ENCODE measurements around the gene HRH2.
"Not testable (repeated sequence)": the region's sequence is repeated elsewhere in the genome, so short reads cannot be mapped to it uniquely, and the experiment has no call there.

The HRH2 gene

GRCh38 chr5:175717837-175718236 is 60.0 kb downstream of the HRH2 start:
- DNase-seq, result no peak

GRCh38 chr5:175718401-175719108 is 60.7 kb downstream of the HRH2 start:
- DNase-seq, result peak; percentile 24

- not testable (repeated sequence) for DNase-seq
Measured at GRCh38 chr5:175719109-175719432, 61.2 kb downstream of the HRH2 start.

GRCh38 chr5:175724314-175725275 is 66.7 kb downstream of the HRH2 start:
- DNase-seq, result no peak

- DNase-seq, result no peak
Measured at GRCh38 chr5:175728316-175728715, 70.4 kb downstream of the HRH2 start.

GRCh38 chr5:175728885-175729828 is 71.3 kb downstream of the HRH2 start:
- no peak for DNase-seq

- DNase-seq, result peak; percentile 62
Measured at GRCh38 chr5:175729829-175730277, 72.0 kb downstream of the HRH2 start.

GRCh38 chr5:175731172-175731571 is 73.3 kb downstream of the HRH2 start:
- no peak for DNase-seq

GRCh38 chr5:175731756-175732465 is 74.0 kb downstream of the HRH2 start:
- DNase-seq, result no peak

GRCh38 chr5:175733017-175733416 is 75.1 kb downstream of the HRH2 start:
- no peak for DNase-seq

GRCh38 chr5:175734016-175734415 is 76.1 kb downstream of the HRH2 start:
- DNase-seq, result no peak

GRCh38 chr5:175734501-175734900 is 76.6 kb downstream of the HRH2 start:
- DNase-seq, result no peak

- DNase-seq, result no peak
Measured at GRCh38 chr5:175735701-175736100, 77.8 kb downstream of the HRH2 start.

GRCh38 chr5:175736652-175737051 is 78.8 kb downstream of the HRH2 start:
- DNase-seq, result no peak

GRCh38 chr5:175737481-175737880 is 79.6 kb downstream of the HRH2 start:
- no peak for DNase-seq

- no peak for DNase-seq
Measured at GRCh38 chr5:175738126-175738525, 80.3 kb downstream of the HRH2 start.

- no peak for DNase-seq
Measured at GRCh38 chr5:175738602-175739133, 80.8 kb downstream of the HRH2 start.

GRCh38 chr5:175740014-175740413 is 82.1 kb downstream of the HRH2 start:
- no peak for DNase-seq

GRCh38 chr5:175741556-175741955 is 83.7 kb downstream of the HRH2 start:
- DNase-seq, result no peak

- DNase-seq, result no peak
Measured at GRCh38 chr5:175742290-175742994, 84.6 kb downstream of the HRH2 start.

GRCh38 chr5:175743676-175744210 is 85.9 kb downstream of the HRH2 start:
- no peak for DNase-seq
